GM18909 (cell line): ENCODE results near the gene TMEM248.
"Not testable (repeated sequence)": the region's sequence is repeated elsewhere in the genome, so short reads cannot be mapped to it uniquely, and the experiment has no call there.

Experiments used
- ATAC-seq: cut with Tn5 transposase; IDR thresholded peaks from one replicate; pipeline ENCODE4 v1.9.1; 2021; ENCODE audit warnings: mild to moderate bottlenecking; ENCODE audit not compliant: unreplicated experiment, poor library complexity

Gene TMEM248

DNA sequence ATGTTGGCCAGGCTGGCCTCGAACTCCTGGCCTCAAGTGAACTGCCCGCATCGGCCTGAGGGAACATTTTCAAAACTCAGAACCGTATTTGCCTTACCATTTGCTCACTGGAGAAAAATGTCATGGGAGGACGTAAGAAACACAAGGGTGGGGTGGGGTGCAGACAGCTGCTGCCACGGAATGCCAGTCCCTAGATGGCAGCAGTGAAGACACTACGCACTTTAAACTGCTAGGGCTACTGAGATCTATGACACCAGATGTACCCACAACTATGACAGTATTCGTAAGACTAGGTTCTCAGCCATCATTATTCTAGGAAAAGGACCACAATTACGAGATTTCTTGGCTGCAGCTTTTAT lies 73.6 kb downstream of the TMEM248 start:
- ATAC-seq: peak; percentile 38

- peak; percentile 66 for ATAC-seq
Measured at GRCh38 chr7:66995050-66995776, 74.2 kb downstream of the TMEM248 start, which contains the start of gene SBDS. Gene SBDS (minus strand): TSS chr7:66995586. CDS start chr7:66995417, 169 bp downstream.

DNA sequence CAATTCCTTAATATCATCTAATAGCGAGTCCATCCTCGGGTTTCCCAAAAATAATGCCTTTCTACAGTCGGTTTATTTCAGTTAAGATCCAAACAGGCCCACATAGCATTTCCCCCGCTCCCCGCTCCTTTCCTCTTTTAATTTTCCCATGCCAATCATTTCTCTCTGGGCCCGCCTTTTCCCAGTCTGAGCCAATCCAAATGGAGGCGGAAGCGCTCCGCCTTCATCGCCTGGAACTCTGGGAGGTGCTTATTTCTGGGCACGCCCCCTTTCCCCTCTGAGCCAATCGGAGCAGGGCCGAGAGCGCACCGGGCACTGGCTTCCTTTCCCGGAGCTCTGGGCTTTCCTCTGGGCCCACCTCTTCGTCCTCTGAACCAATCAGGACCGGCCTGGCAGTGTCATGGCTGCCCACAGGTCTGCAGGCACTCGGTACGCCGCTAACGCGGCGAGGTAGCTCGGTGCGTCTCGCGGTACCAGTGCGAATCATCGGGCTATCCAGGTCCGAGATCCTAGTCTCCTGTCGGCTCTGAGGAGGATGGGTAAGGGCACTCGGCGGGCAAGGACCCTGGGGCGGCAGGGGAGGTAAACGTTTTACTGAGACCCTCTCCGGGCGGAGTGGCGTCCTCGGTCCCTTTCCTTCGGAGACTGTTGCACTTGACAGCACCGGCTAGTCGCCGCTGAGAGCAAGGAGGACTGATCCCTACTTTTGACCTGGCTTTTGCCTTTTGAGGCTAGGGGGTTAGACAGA lies 75.6 kb downstream of the TMEM248 start, which contains the start of gene TYW1:
TYW1 (plus strand) TSS at position 390 of the 748 bp plus-strand sequence; CDS start at position 536, 146 bp downstream.
- ATAC-seq: peak; percentile 90

GRCh38 chr7:67000601-67001258 lies 79.7 kb downstream of the TMEM248 start:
- not testable (repeated sequence) for ATAC-seq

DNA sequence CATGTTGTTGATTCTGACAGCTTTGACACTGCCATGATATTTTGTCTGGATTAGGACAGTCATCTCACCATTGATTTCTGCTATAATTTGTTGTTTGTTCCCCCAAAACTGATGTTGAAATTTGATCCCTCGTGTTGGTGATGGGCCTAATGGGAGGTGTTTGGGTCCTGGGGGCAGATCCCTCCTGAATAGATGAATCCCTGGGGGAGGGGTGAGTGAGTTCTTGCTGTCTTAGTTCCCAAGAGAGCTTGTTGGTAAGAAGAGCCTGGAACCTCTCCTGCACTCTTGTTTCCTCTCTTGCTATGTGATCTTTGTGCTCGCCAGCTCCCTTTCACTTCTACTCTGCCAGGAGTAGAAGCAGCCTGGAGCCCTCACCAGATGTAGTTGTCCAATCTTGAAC lies 83.1 kb downstream of the TMEM248 start:
- ATAC-seq: not testable (repeated sequence)

DNA sequence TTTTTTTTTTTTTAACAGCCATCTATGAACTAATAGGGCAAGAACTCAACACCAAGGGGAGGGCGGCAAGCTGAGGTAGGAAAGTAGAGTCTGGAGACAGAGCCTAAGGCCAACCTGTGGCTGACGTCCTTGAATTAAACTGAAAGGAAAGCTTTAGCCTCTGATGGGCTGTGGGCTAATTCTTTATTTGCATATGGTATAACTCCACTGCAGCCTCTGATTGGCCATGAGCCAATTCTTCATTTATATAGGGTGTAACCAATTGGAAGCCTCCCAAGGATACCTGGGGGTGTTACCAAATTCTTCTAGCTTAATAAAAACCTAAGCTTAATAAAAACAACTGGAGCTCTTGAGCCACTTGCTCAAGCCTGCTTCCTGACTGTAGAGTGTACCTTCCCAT lies 85.9 kb downstream of the TMEM248 start:
- ATAC-seq: no peak
